HepG2 (cell line): Measurements from ENCODE around the gene ADAMTS2.

Source experiments
- DPF2 ChIP-seq: sonication (generic); formaldehyde crosslinking; IDR thresholded peaks from 2 replicates; pipeline ENCODE4 v1.4.0; 2020; ENCODE audit warnings: mild to moderate bottlenecking, low read depth, missing genetic modification reagents, borderline replicate concordance
- TF ChIP-seq, protein P1 (sequence below): sonication (generic); formaldehyde crosslinking; conservative IDR thresholded peaks from 2 replicates; pipeline ENCODE4 v1.5.0; 2020; ENCODE audit warnings: missing genetic modification reagents
- TF ChIP-seq, protein P2 (sequence below): sonication (generic); formaldehyde crosslinking; IDR thresholded peaks from 2 replicates; pipeline ENCODE4 v1.5.0; 2020; ENCODE audit warnings: missing genetic modification reagents

- TF ChIP-seq DPF2 (CRISPR knock-in tag) = no peak
- TF ChIP-seq, protein P1, sequence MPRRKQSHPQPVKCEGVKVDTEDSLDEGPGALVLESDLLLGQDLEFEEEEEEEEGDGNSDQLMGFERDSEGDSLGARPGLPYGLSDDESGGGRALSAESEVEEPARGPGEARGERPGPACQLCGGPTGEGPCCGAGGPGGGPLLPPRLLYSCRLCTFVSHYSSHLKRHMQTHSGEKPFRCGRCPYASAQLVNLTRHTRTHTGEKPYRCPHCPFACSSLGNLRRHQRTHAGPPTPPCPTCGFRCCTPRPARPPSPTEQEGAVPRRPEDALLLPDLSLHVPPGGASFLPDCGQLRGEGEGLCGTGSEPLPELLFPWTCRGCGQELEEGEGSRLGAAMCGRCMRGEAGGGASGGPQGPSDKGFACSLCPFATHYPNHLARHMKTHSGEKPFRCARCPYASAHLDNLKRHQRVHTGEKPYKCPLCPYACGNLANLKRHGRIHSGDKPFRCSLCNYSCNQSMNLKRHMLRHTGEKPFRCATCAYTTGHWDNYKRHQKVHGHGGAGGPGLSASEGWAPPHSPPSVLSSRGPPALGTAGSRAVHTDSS (CRISPR knock-in tag) = no peak
- TF ChIP-seq, protein P2, sequence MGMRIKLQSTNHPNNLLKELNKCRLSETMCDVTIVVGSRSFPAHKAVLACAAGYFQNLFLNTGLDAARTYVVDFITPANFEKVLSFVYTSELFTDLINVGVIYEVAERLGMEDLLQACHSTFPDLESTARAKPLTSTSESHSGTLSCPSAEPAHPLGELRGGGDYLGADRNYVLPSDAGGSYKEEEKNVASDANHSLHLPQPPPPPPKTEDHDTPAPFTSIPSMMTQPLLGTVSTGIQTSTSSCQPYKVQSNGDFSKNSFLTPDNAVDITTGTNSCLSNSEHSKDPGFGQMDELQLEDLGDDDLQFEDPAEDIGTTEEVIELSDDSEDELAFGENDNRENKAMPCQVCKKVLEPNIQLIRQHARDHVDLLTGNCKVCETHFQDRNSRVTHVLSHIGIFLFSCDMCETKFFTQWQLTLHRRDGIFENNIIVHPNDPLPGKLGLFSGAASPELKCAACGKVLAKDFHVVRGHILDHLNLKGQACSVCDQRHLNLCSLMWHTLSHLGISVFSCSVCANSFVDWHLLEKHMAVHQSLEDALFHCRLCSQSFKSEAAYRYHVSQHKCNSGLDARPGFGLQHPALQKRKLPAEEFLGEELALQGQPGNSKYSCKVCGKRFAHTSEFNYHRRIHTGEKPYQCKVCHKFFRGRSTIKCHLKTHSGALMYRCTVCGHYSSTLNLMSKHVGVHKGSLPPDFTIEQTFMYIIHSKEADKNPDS (CRISPR knock-in tag) = no peak
Observed at GRCh38 chr5:179165421-179166170, 179.7 kb downstream of the ADAMTS2 start.
